HG03378 (cell line): ENCODE measurements around the gene ARMC8.

Source experiments
- ATAC-seq: cut with Tn5 transposase; IDR thresholded peaks from one replicate; pipeline ENCODE4 v1.9.1; 2021; ENCODE audit warnings: mild to moderate bottlenecking, moderate library complexity; ENCODE audit not compliant: unreplicated experiment

The ARMC8 gene

GRCh38 chr3:138197058-138197457 lies 10.0 kb downstream of the ARMC8 start:
- no peak for ATAC-seq

- no peak for ATAC-seq
Measured at GRCh38 chr3:138197524-138197923, 10.4 kb downstream of the ARMC8 start.

- no peak for ATAC-seq
Measured at GRCh38 chr3:138199851-138200250, 12.8 kb downstream of the ARMC8 start.

DNA sequence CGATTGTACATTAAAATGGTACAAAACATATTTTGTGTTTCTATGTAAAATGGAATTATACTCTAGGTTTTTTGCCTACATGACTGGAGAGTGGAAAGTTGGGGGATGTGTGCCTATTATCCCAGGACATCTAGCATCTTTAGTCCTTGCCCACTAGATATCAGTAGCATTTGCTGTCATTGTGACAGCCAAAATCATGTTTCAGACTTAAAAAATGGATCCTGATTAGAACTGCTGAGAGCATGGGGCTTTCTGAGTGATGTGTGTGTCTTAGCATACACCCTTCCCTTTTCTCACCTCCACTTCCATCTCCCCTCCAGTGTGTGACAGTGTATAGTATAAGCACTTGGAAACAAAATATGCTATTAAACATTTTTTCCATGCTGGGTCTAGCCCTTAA lies 13.3 kb downstream of the ARMC8 start:
- ATAC-seq = no peak

- no peak for ATAC-seq
Measured at GRCh38 chr3:138202945-138203701, 16.0 kb downstream of the ARMC8 start.

GRCh38 chr3:138203938-138204337 lies 16.8 kb downstream of the ARMC8 start:
- no peak for ATAC-seq

- no peak for ATAC-seq
Measured at GRCh38 chr3:138205527-138205926, 18.4 kb downstream of the ARMC8 start.

GRCh38 chr3:138206196-138206595 lies 19.1 kb downstream of the ARMC8 start:
- no peak for ATAC-seq

DNA sequence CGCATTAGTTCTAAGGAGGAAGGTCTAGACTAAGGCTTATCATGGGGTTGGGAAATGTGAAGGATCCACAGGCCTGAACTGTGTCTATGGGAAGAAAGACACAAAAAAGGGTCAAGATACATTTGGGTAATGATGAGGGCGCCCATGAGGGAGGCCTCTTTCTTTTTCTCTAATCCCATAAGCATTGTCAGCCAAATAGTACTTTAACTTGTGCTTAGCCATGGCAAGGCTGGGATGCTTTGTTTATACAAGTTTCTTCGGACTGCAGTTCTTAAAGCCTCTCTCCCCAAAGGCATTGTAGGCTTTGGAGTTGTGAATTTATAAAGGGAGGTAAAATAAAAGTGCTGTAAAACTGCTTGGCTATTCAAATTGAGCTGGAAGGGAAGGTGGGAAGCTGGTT lies 23.4 kb downstream of the ARMC8 start:
- ATAC-seq = no peak

- no peak for ATAC-seq
Measured at GRCh38 chr3:138213398-138214085, 26.4 kb downstream of the ARMC8 start.

- ATAC-seq = no peak
Measured at GRCh38 chr3:138219255-138219654, 32.2 kb downstream of the ARMC8 start.

- ATAC-seq = no peak
Measured at GRCh38 chr3:138220242-138220641, 33.1 kb downstream of the ARMC8 start.

DNA sequence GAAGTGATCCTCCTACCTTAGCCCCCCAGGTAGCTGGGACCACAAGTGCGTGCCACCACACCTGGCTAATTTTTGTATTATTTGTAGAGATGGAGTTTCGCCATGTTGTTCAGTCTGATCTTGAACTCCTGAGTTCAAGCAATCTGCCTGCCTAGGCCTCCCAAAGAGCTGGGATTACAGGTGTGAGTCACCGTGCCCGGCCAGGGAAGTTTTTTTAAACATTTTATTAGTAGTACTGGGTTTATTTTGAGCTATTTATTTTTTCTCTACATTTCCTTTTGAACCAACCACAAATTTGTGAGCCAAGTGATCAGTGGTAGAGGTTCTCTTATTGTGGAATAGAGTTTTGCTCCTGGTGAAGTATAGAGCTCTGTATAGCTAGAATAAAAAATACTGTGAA lies 33.7 kb downstream of the ARMC8 start:
- ATAC-seq = no peak

- no peak for ATAC-seq
Measured at GRCh38 chr3:138222131-138222941, 35.2 kb downstream of the ARMC8 start.

GRCh38 chr3:138222942-138223287 lies 35.8 kb downstream of the ARMC8 start:
- ATAC-seq = no peak

DNA sequence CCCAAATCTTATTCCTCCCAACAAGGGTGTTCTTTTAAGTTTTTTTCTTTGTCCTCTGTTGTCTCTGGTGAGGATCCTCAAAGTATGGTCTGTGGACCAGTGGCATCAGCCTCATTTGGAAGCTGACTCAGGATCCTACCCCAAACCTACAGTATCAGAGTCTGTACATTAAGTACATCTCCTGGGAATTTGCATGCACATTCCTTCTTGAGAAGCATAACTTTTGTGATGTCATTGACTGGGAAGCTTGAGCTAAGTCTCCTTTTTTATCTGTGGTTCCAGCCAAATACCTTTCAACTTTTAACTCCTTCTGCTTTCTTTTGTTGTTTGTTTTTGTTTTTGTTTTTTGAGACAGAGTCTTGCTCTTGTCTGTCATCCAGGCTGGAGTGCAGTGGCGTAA lies 40.5 kb downstream of the ARMC8 start:
- no peak for ATAC-seq

- no peak for ATAC-seq
Measured at GRCh38 chr3:138230525-138230924, 43.4 kb downstream of the ARMC8 start.

DNA sequence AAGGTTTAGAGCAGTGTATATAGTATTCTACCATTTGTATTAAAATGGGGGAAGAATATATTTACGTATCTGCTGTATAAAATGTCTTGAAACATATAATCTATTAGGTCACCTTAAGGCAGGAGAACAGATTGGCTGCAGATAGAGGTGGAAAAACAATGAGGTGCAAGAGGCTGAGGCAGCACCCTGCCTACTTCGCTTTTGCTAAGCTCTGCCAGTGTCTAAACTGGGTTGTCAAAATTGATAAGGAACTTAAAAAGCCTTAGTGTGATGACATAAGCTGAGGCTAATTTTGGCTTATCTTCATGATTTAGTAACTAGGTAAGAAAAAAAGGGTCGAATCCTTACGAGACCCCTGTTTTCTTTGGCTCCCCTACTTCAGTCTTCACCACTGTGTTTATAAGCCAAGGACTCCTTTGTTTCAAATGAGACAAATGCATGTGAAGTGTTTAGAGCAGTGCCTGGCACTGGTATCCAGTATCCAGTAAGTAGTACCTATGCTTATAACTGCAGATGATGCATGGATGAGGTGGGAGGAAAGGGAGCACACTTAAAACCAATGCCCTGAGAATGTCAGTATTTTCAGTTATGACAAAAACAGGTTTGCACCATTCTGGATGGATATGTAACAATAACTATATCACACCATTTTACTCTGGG lies 45.7 kb downstream of the ARMC8 start:
- ATAC-seq = no peak

- ATAC-seq = no peak
Measured at GRCh38 chr3:138234401-138235179, 47.5 kb downstream of the ARMC8 start.

- no peak for ATAC-seq
Measured at GRCh38 chr3:138238711-138239110, 51.6 kb downstream of the ARMC8 start.

- ATAC-seq = no peak
Measured at GRCh38 chr3:138241061-138241460, 54.0 kb downstream of the ARMC8 start.
